NCI-H2029 treated with DMSO at 0.1 percent for 48 hours (cell line): Measurements from ENCODE around the gene KLRC1.
"Not testable (repeated sequence)": the region's sequence is repeated elsewhere in the genome, so short reads cannot be mapped to it uniquely, and the experiment has no call there.

Experiments used
- DNase-seq: peaks from one replicate; lab custom pipeline; 2025; lab: John Stamatoyannopoulos, UW

The KLRC1 gene

GRCh38 chr12:10420334-10420733 is 32.8 kb downstream of the KLRC1 start, which contains the start of gene KLRC3:
Gene KLRC3, minus strand, starts transcription at chr12:10420595. Its CDS starts 45 bp downstream, at chr12:10420550.
- DNase-seq = not testable (repeated sequence)

GRCh38 chr12:10409392-10409791 is 43.8 kb downstream of the KLRC1 start, which contains the start of gene KLRC4:
Gene KLRC4, minus strand, starts transcription at chr12:10409757. Its CDS starts 182 bp downstream, at chr12:10409575.
- DNase-seq = peak; percentile 89

- DNase-seq = no peak
These were observed 44.3 kb downstream of the KLRC1 start for GRCh38 chr12:10408842-10409241.

GRCh38 chr12:10406725-10407124 is 46.5 kb downstream of the KLRC1 start:
- no peak for DNase-seq

- DNase-seq = no peak
These were observed 47.9 kb downstream of the KLRC1 start for GRCh38 chr12:10405294-10405693.

GRCh38 chr12:10404798-10405197 is 48.4 kb downstream of the KLRC1 start:
- no peak for DNase-seq

- DNase-seq = no peak
These were observed 52.3 kb downstream of the KLRC1 start for GRCh38 chr12:10400829-10401228.

- no peak for DNase-seq
These were observed 55.0 kb downstream of the KLRC1 start for GRCh38 chr12:10398168-10398567.

GRCh38 chr12:10397296-10397695 is 55.9 kb downstream of the KLRC1 start:
- peak; percentile 20 for DNase-seq

GRCh38 chr12:10396176-10396575 is 57.0 kb downstream of the KLRC1 start:
- not testable (repeated sequence) for DNase-seq
